Fibroblast of lung (primary cell): ENCODE data around the gene IMPDH1. TPM values are rescaled to one million over a fixed set of nuclear protein-coding genes. Genes with fewer than 3 reads are reported as not detected.

Source experiments
- DNase-seq, 2 donors: peaks; one replicate each; pipeline versions ENCODE4 v3.0.0 to v3.0.0-alpha.2; 2010; ENCODE audit warnings: low read depth in 2 of 2
- H2AFZ ChIP-seq: 2 replicates; pipeline ENCODE4 v1.5.1; 2012; ENCODE audit warnings: low read length, control low read depth, inconsistent platforms
- H3K27ac ChIP-seq: 2 replicates; pipeline ENCODE4 v1.5.1; 2011; ENCODE audit warnings: low read length, control low read depth; ENCODE audit not compliant: insufficient read depth
- H3K27me3 ChIP-seq: 2 replicates; pipeline ENCODE4 v1.5.1; 2011; ENCODE audit warnings: mild to moderate bottlenecking, low read length; ENCODE audit not compliant: control insufficient read depth, insufficient read depth
- H3K36me3 ChIP-seq: 2 replicates; pipeline ENCODE4 v1.5.1; 2011; ENCODE audit warnings: low read length; ENCODE audit not compliant: control insufficient read depth, insufficient read depth
- H3K4me1 ChIP-seq: 2 replicates; pipeline ENCODE4 v1.5.1; 2011; ENCODE audit warnings: low read length; ENCODE audit not compliant: control insufficient read depth, insufficient read depth; ENCODE audit errors: extremely low read depth
- H3K4me2 ChIP-seq: 2 replicates; pipeline ENCODE4 v1.5.1; 2011; ENCODE audit warnings: low read length, control low read depth; ENCODE audit not compliant: insufficient read depth; ENCODE audit errors: extremely low read depth
- H3K4me3 ChIP-seq, 4 experiments: fragments of 200-600 bp in 1 of 4; sonication (generic) in 1 of 4; replicated peaks in 1 of 4; 2 replicates each; pipeline ENCODE4 v1.5.1; 2011 to 2016; ENCODE audit warnings: low read length in 4 of 4, low read depth in 3 of 4, mild to moderate bottlenecking in 3 of 4, control low read depth in 2 of 4, inconsistent platforms in 1 of 4, mixed read lengths in 1 of 4; ENCODE audit not compliant: insufficient read depth in 1 of 4; ENCODE audit errors: control extremely low read depth in 1 of 4
- H3K79me2 ChIP-seq: 2 replicates; pipeline ENCODE4 v1.5.1; 2012; ENCODE audit warnings: mild to moderate bottlenecking, low read length, inconsistent platforms; ENCODE audit not compliant: control insufficient read depth, insufficient read depth
- H3K9ac ChIP-seq: 2 replicates; pipeline ENCODE4 v1.5.1; 2011; ENCODE audit warnings: mild to moderate bottlenecking, low read length, control low read depth; ENCODE audit not compliant: insufficient read depth
- H3K9me3 ChIP-seq: 2 replicates; pipeline ENCODE4 v1.5.1; 2012; ENCODE audit warnings: low read depth, low read length; ENCODE audit not compliant: control insufficient read depth, insufficient read depth
- H4K20me1 ChIP-seq: 2 replicates; pipeline ENCODE4 v1.5.1; 2011; ENCODE audit warnings: low read length; ENCODE audit not compliant: control insufficient read depth, insufficient read depth; ENCODE audit errors: extremely low read depth
- EZH2 ChIP-seq: IDR thresholded peaks from 2 replicates; pipeline ENCODE4 v1.5.1; 2012; ENCODE audit warnings: low read length, control low read depth, mild to moderate bottlenecking; ENCODE audit errors: missing control alignments
- polyA plus RNA-seq, 2 donors: library from polyadenylated mRNA; depleted of rRNA in 1 of 2; stranded (reverse) in 1 of 2; unstranded in 1 of 2; fragments of >200 nt; gene quantifications; 2 replicates each; pipeline ENCODE4 v1.2.1, GENCODE V29; 2011 to 2012; ENCODE audit warnings: missing spikeins in 1 of 2
- total RNA-seq: library from RNA; depleted of rRNA; stranded (reverse); fragments of >200 nt; gene quantifications from 2 replicates; pipeline ENCODE4 v1.2.1, GENCODE V29; 2014
- TF ChIP-seq, protein P1 (sequence below), 2 donors: IDR thresholded peaks in 1 of 2; conservative IDR thresholded peaks in 1 of 2; 1 replicate in 1 of 2; 2 replicates in 1 of 2; pipeline ENCODE4 v1.5.1; 2011 to 2012; ENCODE audit warnings: low read length in 2 of 2, control low read depth in 1 of 2, inconsistent platforms in 1 of 2, low read depth in 1 of 2, mild to moderate bottlenecking in 1 of 2

The IMPDH1 gene
- total and polyA plus RNA-seq, 2 donors (not counting 1 experiment from before 2014, with no cell fraction given), result 30.2 to 56.5 TPM

DNA sequence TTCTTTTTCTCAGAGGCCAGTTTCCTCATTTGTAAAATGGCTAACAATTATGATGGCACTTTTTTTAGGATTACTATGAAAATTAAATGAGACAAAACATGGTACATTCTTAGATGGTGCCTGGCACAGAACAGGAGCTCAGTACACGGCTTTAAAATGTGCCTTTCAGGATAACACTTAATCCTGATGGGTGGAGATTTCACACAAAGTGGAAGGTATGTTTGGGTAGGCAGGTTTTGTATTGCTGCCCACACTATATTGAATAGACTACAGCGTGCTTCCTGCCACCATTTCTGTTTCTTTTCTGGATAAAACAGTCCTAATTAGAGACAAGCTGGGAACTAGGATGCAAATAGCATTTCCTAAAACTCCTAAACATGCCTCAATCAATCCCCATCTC is 22.0 kb upstream of the IMPDH1 start:
- Histone ChIP-seq H3K27ac (no peak overlapping the region), H3K9me3 (no peaks in the 10 kb centered on the region), H2AFZ (no peak overlapping the region), H4K20me1 (no peaks in the 10 kb centered on the region), H3K4me3 (no peak overlapping the region), H3K4me1 (no peaks in the 10 kb centered on the region), H3K79me2 (no peaks in the 10 kb centered on the region), H3K27me3 (peaks cover 8% of the 10 kb centered on the region), H3K36me3 (no peaks in the 10 kb centered on the region), H3K4me2 (no peak overlapping the region), H3K9ac (no peak overlapping the region)
- no peak for DNase-seq
- TF ChIP-seq EZH2, result no peak
- TF ChIP-seq, protein P1, sequence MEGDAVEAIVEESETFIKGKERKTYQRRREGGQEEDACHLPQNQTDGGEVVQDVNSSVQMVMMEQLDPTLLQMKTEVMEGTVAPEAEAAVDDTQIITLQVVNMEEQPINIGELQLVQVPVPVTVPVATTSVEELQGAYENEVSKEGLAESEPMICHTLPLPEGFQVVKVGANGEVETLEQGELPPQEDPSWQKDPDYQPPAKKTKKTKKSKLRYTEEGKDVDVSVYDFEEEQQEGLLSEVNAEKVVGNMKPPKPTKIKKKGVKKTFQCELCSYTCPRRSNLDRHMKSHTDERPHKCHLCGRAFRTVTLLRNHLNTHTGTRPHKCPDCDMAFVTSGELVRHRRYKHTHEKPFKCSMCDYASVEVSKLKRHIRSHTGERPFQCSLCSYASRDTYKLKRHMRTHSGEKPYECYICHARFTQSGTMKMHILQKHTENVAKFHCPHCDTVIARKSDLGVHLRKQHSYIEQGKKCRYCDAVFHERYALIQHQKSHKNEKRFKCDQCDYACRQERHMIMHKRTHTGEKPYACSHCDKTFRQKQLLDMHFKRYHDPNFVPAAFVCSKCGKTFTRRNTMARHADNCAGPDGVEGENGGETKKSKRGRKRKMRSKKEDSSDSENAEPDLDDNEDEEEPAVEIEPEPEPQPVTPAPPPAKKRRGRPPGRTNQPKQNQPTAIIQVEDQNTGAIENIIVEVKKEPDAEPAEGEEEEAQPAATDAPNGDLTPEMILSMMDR (conservative IDR thresholded peaks at IDR 0.05 in 1 of 2, IDR thresholded peaks at IDR 0.05 in 1 of 2; ENCODE audit: low read depth in 1 of 2, low read length in 2 of 2), result no peak

DNA sequence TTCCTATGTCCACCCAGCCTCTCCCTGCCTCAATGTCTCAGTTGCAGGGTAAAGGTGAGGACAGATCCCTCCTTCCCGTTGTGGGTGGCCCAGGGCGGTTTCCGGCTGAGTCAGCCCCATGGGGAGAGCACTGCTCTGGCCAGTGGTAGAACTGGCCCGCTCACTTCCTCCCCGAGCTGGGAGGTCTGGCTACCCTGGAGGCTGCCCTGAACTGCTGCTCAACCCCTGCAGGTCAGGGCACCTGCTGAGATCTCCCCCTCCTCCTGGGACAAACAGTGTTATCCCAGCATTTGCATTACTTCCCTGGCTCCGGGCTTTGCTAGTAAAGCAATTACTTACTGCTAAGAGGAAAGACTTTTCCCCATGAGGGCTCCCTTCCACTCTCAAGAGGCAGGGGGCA is 21.4 kb upstream of the IMPDH1 start:
- Histone ChIP-seq H4K20me1 (no peaks in the 10 kb centered on the region), H3K4me2 (no peak overlapping the region), H3K4me3 (no peak overlapping the region), H3K27me3 (peaks cover 7% of the 10 kb centered on the region), H2AFZ (no peak overlapping the region), H3K4me1 (no peaks in the 10 kb centered on the region), H3K79me2 (no peaks in the 10 kb centered on the region), H3K36me3 (no peaks in the 10 kb centered on the region), H3K27ac (no peak overlapping the region), H3K9ac (no peak overlapping the region), H3K9me3 (no peaks in the 10 kb centered on the region)
- no peak for TF ChIP-seq EZH2
- TF ChIP-seq, protein P1 (conservative IDR thresholded peaks at IDR 0.05 in 1 of 2, IDR thresholded peaks at IDR 0.05 in 1 of 2; ENCODE audit: low read depth in 1 of 2, low read length in 2 of 2), result no peak
- DNase-seq, result no peak

DNA sequence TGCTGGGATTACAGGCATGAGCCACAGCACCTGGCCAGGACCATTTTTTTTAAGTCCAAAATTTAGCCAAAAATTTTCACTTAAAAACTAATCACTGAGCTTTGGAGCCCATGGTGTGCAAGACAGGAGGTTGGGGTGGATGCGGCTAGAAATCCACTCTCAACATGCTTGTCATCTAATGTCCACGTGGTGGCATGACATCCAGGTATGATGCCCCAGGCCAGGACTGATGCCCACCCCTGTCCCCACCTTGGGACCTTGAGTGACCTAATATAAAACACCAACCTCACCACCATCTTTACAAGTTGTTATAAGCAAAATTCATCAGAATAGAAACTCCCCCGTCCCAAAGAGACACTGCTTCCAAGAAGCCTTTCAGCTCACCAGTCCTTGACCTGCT is 20.4 kb upstream of the IMPDH1 start:
- Histone ChIP-seq H4K20me1 (no peaks in the 10 kb centered on the region), H3K79me2 (no peaks in the 10 kb centered on the region), H3K4me1 (no peaks in the 10 kb centered on the region), H3K4me3 (no peak overlapping the region), H3K27ac (no peak overlapping the region), H3K4me2 (no peak overlapping the region), H3K9me3 (no peaks in the 10 kb centered on the region), H3K27me3 (peaks cover 6% of the 10 kb centered on the region), H2AFZ (no peak overlapping the region), H3K9ac (no peak overlapping the region), H3K36me3 (no peaks in the 10 kb centered on the region)
- no peak for DNase-seq
- no peak for TF ChIP-seq EZH2
- TF ChIP-seq, protein P1 (conservative IDR thresholded peaks at IDR 0.05 in 1 of 2, IDR thresholded peaks at IDR 0.05 in 1 of 2; ENCODE audit: low read depth in 1 of 2, low read length in 2 of 2), result no peak
